Ishikawa (cell line): ENCODE data around the gene FAF2.

Source experiments
- CREB1 ChIP-seq: IDR thresholded peaks from 2 replicates; pipeline ENCODE4 v1.6.1; 2012; ENCODE audit warnings: low read depth
- EGR1 ChIP-seq: IDR thresholded peaks from 2 replicates; pipeline ENCODE4 v1.6.1; 2012
- EP300 ChIP-seq: IDR thresholded peaks from 2 replicates; pipeline ENCODE4 v1.6.1; 2012; ENCODE audit warnings: borderline replicate concordance
- TF ChIP-seq, protein P1 (sequence below): IDR thresholded peaks from 2 replicates; pipeline ENCODE4 v1.6.1; 2012
- TF ChIP-seq, protein P2 (sequence below): IDR thresholded peaks from 2 replicates; pipeline ENCODE4 v1.6.1; 2012; ENCODE audit warnings: low read depth, mild to moderate bottlenecking

DNA sequence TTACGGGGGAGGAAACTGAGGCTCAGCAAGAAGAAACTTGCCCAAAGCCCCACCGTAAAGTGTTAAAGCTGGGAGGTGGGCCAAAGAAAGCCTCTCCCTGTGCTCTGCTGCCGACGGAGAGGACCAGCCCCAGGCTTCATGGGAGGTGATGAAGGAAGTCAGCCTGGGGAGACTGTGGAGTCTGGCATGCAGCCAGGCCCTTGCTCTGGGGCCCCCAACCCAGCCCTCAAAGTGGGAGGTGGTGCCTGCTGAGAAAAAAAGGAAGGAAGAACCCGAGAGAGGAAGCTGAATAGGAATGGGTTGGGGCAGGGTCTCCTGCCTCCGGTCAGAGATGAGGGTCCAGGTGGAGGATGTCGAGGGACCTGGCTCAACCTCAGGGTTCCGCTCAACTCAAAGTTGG, 85.2 kb downstream of the FAF2 start:
- TF ChIP-seq, protein P1, sequence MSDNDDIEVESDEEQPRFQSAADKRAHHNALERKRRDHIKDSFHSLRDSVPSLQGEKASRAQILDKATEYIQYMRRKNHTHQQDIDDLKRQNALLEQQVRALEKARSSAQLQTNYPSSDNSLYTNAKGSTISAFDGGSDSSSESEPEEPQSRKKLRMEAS, result no peak
- no peak for TF ChIP-seq EGR1
- TF ChIP-seq, protein P2, sequence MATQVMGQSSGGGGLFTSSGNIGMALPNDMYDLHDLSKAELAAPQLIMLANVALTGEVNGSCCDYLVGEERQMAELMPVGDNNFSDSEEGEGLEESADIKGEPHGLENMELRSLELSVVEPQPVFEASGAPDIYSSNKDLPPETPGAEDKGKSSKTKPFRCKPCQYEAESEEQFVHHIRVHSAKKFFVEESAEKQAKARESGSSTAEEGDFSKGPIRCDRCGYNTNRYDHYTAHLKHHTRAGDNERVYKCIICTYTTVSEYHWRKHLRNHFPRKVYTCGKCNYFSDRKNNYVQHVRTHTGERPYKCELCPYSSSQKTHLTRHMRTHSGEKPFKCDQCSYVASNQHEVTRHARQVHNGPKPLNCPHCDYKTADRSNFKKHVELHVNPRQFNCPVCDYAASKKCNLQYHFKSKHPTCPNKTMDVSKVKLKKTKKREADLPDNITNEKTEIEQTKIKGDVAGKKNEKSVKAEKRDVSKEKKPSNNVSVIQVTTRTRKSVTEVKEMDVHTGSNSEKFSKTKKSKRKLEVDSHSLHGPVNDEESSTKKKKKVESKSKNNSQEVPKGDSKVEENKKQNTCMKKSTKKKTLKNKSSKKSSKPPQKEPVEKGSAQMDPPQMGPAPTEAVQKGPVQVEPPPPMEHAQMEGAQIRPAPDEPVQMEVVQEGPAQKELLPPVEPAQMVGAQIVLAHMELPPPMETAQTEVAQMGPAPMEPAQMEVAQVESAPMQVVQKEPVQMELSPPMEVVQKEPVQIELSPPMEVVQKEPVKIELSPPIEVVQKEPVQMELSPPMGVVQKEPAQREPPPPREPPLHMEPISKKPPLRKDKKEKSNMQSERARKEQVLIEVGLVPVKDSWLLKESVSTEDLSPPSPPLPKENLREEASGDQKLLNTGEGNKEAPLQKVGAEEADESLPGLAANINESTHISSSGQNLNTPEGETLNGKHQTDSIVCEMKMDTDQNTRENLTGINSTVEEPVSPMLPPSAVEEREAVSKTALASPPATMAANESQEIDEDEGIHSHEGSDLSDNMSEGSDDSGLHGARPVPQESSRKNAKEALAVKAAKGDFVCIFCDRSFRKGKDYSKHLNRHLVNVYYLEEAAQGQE, result no peak
- no peak for TF ChIP-seq CREB1
- no peak for TF ChIP-seq EP300
